HepG2 (cell line): ENCODE results near the gene PIP5KL1. TPM values are rescaled to one million over a fixed set of nuclear protein-coding genes. Genes with fewer than 3 reads are reported as not detected.

Source experiments
- CEBPB ChIP-seq: IDR thresholded peaks from 2 replicates; pipeline ENCODE4 v1.6.1; 2011; ENCODE audit warnings: low read depth, low read length, improper control_type of control experiment, borderline replicate concordance
- ESRRA ChIP-seq: sonication (generic); formaldehyde crosslinking; IDR thresholded peaks from 2 replicates; pipeline ENCODE4 v1.5.1; 2020; ENCODE audit warnings: mild to moderate bottlenecking, low read depth, missing genetic modification reagents
- HNRNPL ChIP-seq: fragments of 200-400 bp; formaldehyde crosslinking; IDR thresholded peaks from 2 replicates; pipeline ENCODE4 v1.6.1; 2017; ENCODE audit warnings: mild to moderate bottlenecking, low read depth, low read length
- JARID2 ChIP-seq: sonication (generic); formaldehyde crosslinking; IDR thresholded peaks from 2 replicates; pipeline ENCODE4 v1.8.1; 2023; ENCODE audit warnings: missing genetic modification reagents, inconsistent platforms; ENCODE audit not compliant: insufficient replicate concordance
- KLF12 ChIP-seq: sonication (generic); formaldehyde crosslinking; IDR thresholded peaks from 2 replicates; pipeline ENCODE4 v1.4.0; 2020; ENCODE audit warnings: missing genetic modification reagents, borderline replicate concordance
- NR2F6 ChIP-seq, 2 experiments: IDR thresholded peaks; 2 replicates each; pipeline ENCODE4 v1.6.1; 2016; ENCODE audit warnings: antibody characterized with exemption in 1 of 2, mild to moderate bottlenecking in 1 of 2
- PAF1 ChIP-seq: IDR thresholded peaks from 2 replicates; pipeline ENCODE4 v1.6.1; 2016; ENCODE audit warnings: missing genetic modification reagents, missing compliant biosample characterization
- POLR2A ChIP-seq, 2 experiments: IDR thresholded peaks; 2 replicates each; pipeline ENCODE4 v1.6.1; 2011; ENCODE audit warnings: low read depth in 2 of 2, low read length in 2 of 2, mild to moderate bottlenecking in 1 of 2, moderate library complexity in 1 of 2; ENCODE audit not compliant: insufficient read depth in 1 of 2
- SIN3A ChIP-seq: IDR thresholded peaks from 2 replicates; pipeline ENCODE4 v1.6.1; 2011; ENCODE audit warnings: low read depth, mild to moderate bottlenecking, control low read depth, low read length, borderline replicate concordance
- SMYD3 ChIP-seq: sonication (generic); formaldehyde crosslinking; IDR thresholded peaks from 2 replicates; pipeline ENCODE4 v1.8.1; 2023; ENCODE audit warnings: mild to moderate bottlenecking, missing genetic modification reagents
- ZNF253 ChIP-seq: sonication (generic); formaldehyde crosslinking; IDR thresholded peaks from 2 replicates; pipeline ENCODE4 v1.8.0; 2022; ENCODE audit warnings: mild to moderate bottlenecking, missing genetic modification reagents, borderline replicate concordance
- ZNF44 ChIP-seq: sonication (generic); formaldehyde crosslinking; IDR thresholded peaks from 2 replicates; pipeline ENCODE4 v1.5.1; 2020; ENCODE audit warnings: mild to moderate bottlenecking, missing genetic modification reagents
- ZNF605 ChIP-seq: sonication (generic); formaldehyde crosslinking; IDR thresholded peaks from 2 replicates; pipeline ENCODE4 v1.8.0; 2022; ENCODE audit warnings: mild to moderate bottlenecking, missing genetic modification reagents
- ZNF607 ChIP-seq: sonication (generic); formaldehyde crosslinking; IDR thresholded peaks from 2 replicates; pipeline ENCODE4 v1.5.1; 2020; ENCODE audit warnings: missing genetic modification reagents, mild to moderate bottlenecking, borderline replicate concordance
- ZNF616 ChIP-seq: sonication (generic); formaldehyde crosslinking; IDR thresholded peaks from 2 replicates; pipeline ENCODE4 v1.5.0; 2020; ENCODE audit warnings: low read depth, mild to moderate bottlenecking, missing genetic modification reagents
- ZNF670 ChIP-seq: sonication (generic); formaldehyde crosslinking; IDR thresholded peaks from 2 replicates; pipeline ENCODE4 v1.8.0; 2022; ENCODE audit warnings: mild to moderate bottlenecking, missing genetic modification reagents, borderline replicate concordance
- polyA plus RNA-seq, 8 experiments: library from polyadenylated mRNA; depleted of rRNA in 3 of 8; stranded (reverse) in 7 of 8; unstranded in 1 of 8; fragments of >200 nt; fragmentation: Illumina TruSeq in 4 of 8; extraction: Trizol in 4 of 8; gene quantifications; 2 replicates each; pipeline versions ENCODE4 v1.2.1 to v1.2.3, GENCODE V29; 2011 to 2016; ENCODE audit warnings: low read depth in 4 of 8, missing spikeins in 1 of 8, mixed read lengths in 1 of 8; ENCODE audit not compliant: insufficient read depth in 1 of 8
- total RNA-seq, 5 experiments: library from RNA; depleted of rRNA; stranded (reverse); fragments of >200 nt; fragmentation: Illumina TruSeq; extraction: Trizol; gene quantifications; 2 replicates each; pipeline ENCODE4 v1.2.3, GENCODE V29; 2016; ENCODE audit warnings: low read depth in 1 of 5
- TF ChIP-seq, protein P1 (sequence below): sonication (generic); formaldehyde crosslinking; IDR thresholded peaks from 2 replicates; pipeline ENCODE4 v1.5.1; 2020; ENCODE audit warnings: mild to moderate bottlenecking, missing genetic modification reagents, moderate library complexity
- TF ChIP-seq, protein P2 (sequence below): sonication (generic); formaldehyde crosslinking; IDR thresholded peaks from 2 replicates; pipeline ENCODE4 v1.8.0; 2022; ENCODE audit warnings: mild to moderate bottlenecking, missing genetic modification reagents, moderate library complexity
- TF ChIP-seq, protein P3 (sequence below): sonication (generic); formaldehyde crosslinking; IDR thresholded peaks from 2 replicates; pipeline ENCODE4 v1.9.0; 2021; ENCODE audit warnings: missing genetic modification reagents, mild to moderate bottlenecking, borderline replicate concordance
- TF ChIP-seq, protein P4 (sequence below): sonication (generic); formaldehyde crosslinking; IDR thresholded peaks from 2 replicates; pipeline ENCODE4 v1.8.0; 2022; ENCODE audit warnings: mild to moderate bottlenecking, missing genetic modification reagents, moderate library complexity
- TF ChIP-seq, protein P5 (sequence below): IDR thresholded peaks from 2 replicates; pipeline ENCODE4 v1.6.1; 2016; ENCODE audit warnings: low read depth, borderline replicate concordance

PIP5KL1 gene
- total and polyA plus RNA-seq, 2 of the 13 experiments (the other 11 are each of a cell fraction or from before 2014, with no cell fraction given), result 0.20 to 0.49 TPM

DNA sequence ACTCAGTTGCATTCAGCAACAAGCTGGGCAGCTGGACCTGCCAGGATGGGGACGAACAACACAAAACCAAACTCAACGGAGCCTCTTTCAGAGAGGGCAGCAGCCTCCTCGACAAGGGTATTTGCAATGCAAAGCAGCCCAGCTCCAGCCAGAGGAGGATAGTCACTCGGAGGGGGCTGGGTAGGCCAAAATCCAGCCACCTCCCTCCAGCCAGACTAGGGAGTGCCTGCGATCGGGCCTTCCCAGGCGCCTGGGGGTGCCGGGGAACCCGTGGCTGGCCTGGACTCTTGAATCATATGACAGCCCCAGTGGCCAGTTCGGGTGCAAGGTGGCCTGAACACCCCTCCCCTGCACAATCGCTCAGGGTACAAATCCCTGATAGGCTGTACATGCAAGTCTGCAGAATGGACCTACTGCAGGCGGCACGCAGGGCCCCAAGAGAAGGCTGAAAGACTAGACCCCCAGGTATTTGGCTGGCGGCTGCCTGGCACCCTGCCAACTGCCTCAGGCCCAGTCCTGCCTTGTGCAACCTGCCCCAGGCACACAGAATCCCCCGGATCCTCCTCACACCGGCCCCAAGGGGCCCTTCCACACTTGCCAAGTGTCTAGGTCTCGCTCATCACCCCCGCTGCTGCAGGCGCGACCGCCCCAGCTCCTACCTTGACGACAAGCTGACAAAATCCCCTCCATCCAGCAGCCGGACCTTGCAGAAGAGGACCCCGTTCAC, 48.9 kb upstream of the PIP5KL1 start (continued):
- TF ChIP-seq, protein P1, sequence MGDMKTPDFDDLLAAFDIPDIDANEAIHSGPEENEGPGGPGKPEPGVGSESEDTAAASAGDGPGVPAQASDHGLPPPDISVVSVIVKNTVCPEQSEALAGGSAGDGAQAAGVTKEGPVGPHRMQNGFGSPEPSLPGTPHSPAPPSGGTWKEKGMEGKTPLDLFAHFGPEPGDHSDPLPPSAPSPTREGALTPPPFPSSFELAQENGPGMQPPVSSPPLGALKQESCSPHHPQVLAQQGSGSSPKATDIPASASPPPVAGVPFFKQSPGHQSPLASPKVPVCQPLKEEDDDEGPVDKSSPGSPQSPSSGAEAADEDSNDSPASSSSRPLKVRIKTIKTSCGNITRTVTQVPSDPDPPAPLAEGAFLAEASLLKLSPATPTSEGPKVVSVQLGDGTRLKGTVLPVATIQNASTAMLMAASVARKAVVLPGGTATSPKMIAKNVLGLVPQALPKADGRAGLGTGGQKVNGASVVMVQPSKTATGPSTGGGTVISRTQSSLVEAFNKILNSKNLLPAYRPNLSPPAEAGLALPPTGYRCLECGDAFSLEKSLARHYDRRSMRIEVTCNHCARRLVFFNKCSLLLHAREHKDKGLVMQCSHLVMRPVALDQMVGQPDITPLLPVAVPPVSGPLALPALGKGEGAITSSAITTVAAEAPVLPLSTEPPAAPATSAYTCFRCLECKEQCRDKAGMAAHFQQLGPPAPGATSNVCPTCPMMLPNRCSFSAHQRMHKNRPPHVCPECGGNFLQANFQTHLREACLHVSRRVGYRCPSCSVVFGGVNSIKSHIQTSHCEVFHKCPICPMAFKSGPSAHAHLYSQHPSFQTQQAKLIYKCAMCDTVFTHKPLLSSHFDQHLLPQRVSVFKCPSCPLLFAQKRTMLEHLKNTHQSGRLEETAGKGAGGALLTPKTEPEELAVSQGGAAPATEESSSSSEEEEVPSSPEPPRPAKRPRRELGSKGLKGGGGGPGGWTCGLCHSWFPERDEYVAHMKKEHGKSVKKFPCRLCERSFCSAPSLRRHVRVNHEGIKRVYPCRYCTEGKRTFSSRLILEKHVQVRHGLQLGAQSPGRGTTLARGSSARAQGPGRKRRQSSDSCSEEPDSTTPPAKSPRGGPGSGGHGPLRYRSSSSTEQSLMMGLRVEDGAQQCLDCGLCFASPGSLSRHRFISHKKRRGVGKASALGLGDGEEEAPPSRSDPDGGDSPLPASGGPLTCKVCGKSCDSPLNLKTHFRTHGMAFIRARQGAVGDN, result peak; percentile 68
- TF ChIP-seq NR2F6 (IDR thresholded peaks at IDR 0.05), result no peak
- no peak for TF ChIP-seq NR2F6 (CRISPR knock-in tag; IDR thresholded peaks at IDR 0.05)
- TF ChIP-seq, protein P2, sequence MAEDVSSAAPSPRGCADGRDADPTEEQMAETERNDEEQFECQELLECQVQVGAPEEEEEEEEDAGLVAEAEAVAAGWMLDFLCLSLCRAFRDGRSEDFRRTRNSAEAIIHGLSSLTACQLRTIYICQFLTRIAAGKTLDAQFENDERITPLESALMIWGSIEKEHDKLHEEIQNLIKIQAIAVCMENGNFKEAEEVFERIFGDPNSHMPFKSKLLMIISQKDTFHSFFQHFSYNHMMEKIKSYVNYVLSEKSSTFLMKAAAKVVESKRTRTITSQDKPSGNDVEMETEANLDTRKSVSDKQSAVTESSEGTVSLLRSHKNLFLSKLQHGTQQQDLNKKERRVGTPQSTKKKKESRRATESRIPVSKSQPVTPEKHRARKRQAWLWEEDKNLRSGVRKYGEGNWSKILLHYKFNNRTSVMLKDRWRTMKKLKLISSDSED (CRISPR knock-in tag), result no peak
- TF ChIP-seq JARID2 (CRISPR knock-in tag), result peak; percentile 15
- TF ChIP-seq CEBPB, result peak; percentile 57
- TF ChIP-seq, protein P3, sequence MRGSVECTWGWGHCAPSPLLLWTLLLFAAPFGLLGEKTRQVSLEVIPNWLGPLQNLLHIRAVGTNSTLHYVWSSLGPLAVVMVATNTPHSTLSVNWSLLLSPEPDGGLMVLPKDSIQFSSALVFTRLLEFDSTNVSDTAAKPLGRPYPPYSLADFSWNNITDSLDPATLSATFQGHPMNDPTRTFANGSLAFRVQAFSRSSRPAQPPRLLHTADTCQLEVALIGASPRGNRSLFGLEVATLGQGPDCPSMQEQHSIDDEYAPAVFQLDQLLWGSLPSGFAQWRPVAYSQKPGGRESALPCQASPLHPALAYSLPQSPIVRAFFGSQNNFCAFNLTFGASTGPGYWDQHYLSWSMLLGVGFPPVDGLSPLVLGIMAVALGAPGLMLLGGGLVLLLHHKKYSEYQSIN, result no peak
- TF ChIP-seq ZNF616, result no peak
- TF ChIP-seq, protein P4, sequence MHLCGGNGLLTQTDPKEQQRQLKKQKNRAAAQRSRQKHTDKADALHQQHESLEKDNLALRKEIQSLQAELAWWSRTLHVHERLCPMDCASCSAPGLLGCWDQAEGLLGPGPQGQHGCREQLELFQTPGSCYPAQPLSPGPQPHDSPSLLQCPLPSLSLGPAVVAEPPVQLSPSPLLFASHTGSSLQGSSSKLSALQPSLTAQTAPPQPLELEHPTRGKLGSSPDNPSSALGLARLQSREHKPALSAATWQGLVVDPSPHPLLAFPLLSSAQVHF (CRISPR knock-in tag), result no peak
- peak; percentile 38; the same call in 1 of the 2 replicates for TF ChIP-seq ZNF607 (CRISPR knock-in tag)
- TF ChIP-seq POLR2A (IDR thresholded peaks at IDR 0.05; ENCODE audit: insufficient read depth in 1 of 2, low read depth in 2 of 2, low read length in 2 of 2), result no peak
- 0 out of 2 replicates have a peak, but pooled peaks have one; percentile 6 for TF ChIP-seq ZNF670 (CRISPR knock-in tag)
- TF ChIP-seq ESRRA (CRISPR knock-in tag), result no peak
- TF ChIP-seq HNRNPL, result 0 out of 2 replicates have a peak, but pooled peaks have one; percentile 18
- TF ChIP-seq ZNF605 (CRISPR knock-in tag), result peak; percentile 40; the same call in 1 of the 2 replicates
- no peak for TF ChIP-seq ZNF253 (CRISPR knock-in tag)
- no peak for TF ChIP-seq ZNF44 (CRISPR knock-in tag)
- TF ChIP-seq, protein P5, sequence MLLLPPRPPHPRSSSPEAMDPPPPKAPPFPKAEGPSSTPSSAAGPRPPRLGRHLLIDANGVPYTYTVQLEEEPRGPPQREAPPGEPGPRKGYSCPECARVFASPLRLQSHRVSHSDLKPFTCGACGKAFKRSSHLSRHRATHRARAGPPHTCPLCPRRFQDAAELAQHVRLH (CRISPR knock-in tag), result 0 out of 2 replicates have a peak, but pooled peaks have one; percentile 22
- no peak for TF ChIP-seq SMYD3
- TF ChIP-seq SIN3A, result no peak
- no peak for TF ChIP-seq KLF12 (CRISPR knock-in tag)
- no peak for TF ChIP-seq PAF1 (CRISPR knock-in tag)
